B cell (primary cell): ENCODE data around the gene HIPK4. TPM values are rescaled to one million over a fixed set of nuclear protein-coding genes. Genes with fewer than 3 reads are reported as not detected.

Source experiments
- ATAC-seq: fragments of 200-7000 bp; cut with Tn5 transposase; one replicate; pipeline ENCODE4 v1.10.0; 2021; ENCODE audit warnings: low read depth, mild to moderate bottlenecking, moderate number of reproducible peaks, moderate library complexity
- CTCF ChIA-PET: fragments of 350-600 bp; sonication (Branson Sonifier 250); formaldehyde crosslinking; loops from one replicate; lab custom pipeline; 2021; ENCODE audit warnings: antibody characterized with exemption, inconsistent platforms; lab: Charles Lee
- POLR2A ChIA-PET: fragments of 350-600 bp; sonication (Branson Sonifier 250); formaldehyde crosslinking; loops from one replicate; lab custom pipeline; 2021; ENCODE audit warnings: antibody characterized with exemption; lab: Charles Lee
- DNase-seq: peaks from one replicate; pipeline ENCODE4 v3.0.0; 2013
- H2AFZ ChIP-seq: 2 replicates; pipeline ENCODE4 v1.6.1; 2012; ENCODE audit warnings: mild to moderate bottlenecking, low read depth, low read length; ENCODE audit not compliant: insufficient read depth, poor library complexity, severe bottlenecking
- H3K27ac ChIP-seq, 2 donors: 1 replicate in 1 of 2; 2 replicates in 1 of 2; pipeline ENCODE4 v1.5.1; 2012 to 2013; ENCODE audit warnings: low read length in 2 of 2, mild to moderate bottlenecking in 2 of 2, moderate library complexity in 1 of 2
- H3K27me3 ChIP-seq, 4 experiments: fragments of 200-600 bp in 1 of 4; sonication (generic) in 1 of 4; replicated peaks in 1 of 4; 1 replicate in 2 of 4; 2 replicates in 2 of 4; pipeline versions ENCODE4 v1.6.1 to v1.7.0; 2013 to 2016; ENCODE audit warnings: low read length in 3 of 4, mild to moderate bottlenecking in 2 of 4, mixed read lengths in 1 of 4, moderate library complexity in 1 of 4; ENCODE audit not compliant: insufficient read depth in 4 of 4, control insufficient read depth in 3 of 4; ENCODE audit errors: control extremely low read depth in 1 of 4
- H3K36me3 ChIP-seq, 2 experiments: replicated peaks in 1 of 2; 1 replicate in 1 of 2; 2 replicates in 1 of 2; pipeline versions ENCODE4 v1.6.1 to v1.7.1; 2013; ENCODE audit warnings: low read length in 1 of 2; ENCODE audit not compliant: insufficient read depth in 2 of 2, control insufficient read depth in 1 of 2; ENCODE audit errors: control extremely low read depth in 1 of 2, extremely low read depth in 1 of 2
- H3K4me1 ChIP-seq, 2 donors: fragments of 200-600 bp in 1 of 2; sonication (generic) in 1 of 2; 1 replicate in 1 of 2; 2 replicates in 1 of 2; pipeline versions ENCODE4 v1.5.1 to v1.6.1; 2013 to 2017; ENCODE audit warnings: low read length in 2 of 2; ENCODE audit not compliant: control insufficient read depth in 2 of 2, insufficient read depth in 2 of 2
- H3K4me2 ChIP-seq: replicated peaks from 2 replicates; pipeline ENCODE3; 2012; ENCODE audit warnings: mild to moderate bottlenecking, low read depth, low read length; ENCODE audit not compliant: poor library complexity, severe bottlenecking
- H3K4me3 ChIP-seq, 5 experiments: fragments of 200-600 bp in 1 of 5; sonication (generic) in 1 of 5; 1 replicate in 3 of 5; 2 replicates in 2 of 5; pipeline versions ENCODE4 v1.5.1 to v1.7.0; 2011 to 2016; ENCODE audit warnings: low read length in 4 of 5, mild to moderate bottlenecking in 4 of 5, low read depth in 2 of 5, control low read depth in 1 of 5, moderate library complexity in 1 of 5; ENCODE audit not compliant: insufficient read depth in 1 of 5; ENCODE audit errors: control extremely low read depth in 1 of 5, extremely low read depth in 1 of 5
- H3K79me2 ChIP-seq: fragments of 200-600 bp; sonication (generic); one replicate; pipeline ENCODE4 v1.6.0; 2016; ENCODE audit warnings: low read length; ENCODE audit not compliant: control insufficient read depth, insufficient read depth
- H3K9ac ChIP-seq: fragments of 200-600 bp; sonication (generic); 2 replicates; pipeline ENCODE4 v1.6.1; 2017; ENCODE audit warnings: mild to moderate bottlenecking, low read length, moderate library complexity
- H3K9me3 ChIP-seq, 3 donors: one replicate each; pipeline versions ENCODE4 v1.6.1 to v1.7.1; 2013; ENCODE audit warnings: low read length in 2 of 3; ENCODE audit not compliant: control insufficient read depth in 2 of 3, insufficient read depth in 1 of 3; ENCODE audit errors: control extremely low read depth in 1 of 3
- H4K20me1 ChIP-seq: 2 replicates; pipeline ENCODE4 v1.6.0; 2012; ENCODE audit warnings: mild to moderate bottlenecking, low read length; ENCODE audit not compliant: insufficient read depth, control insufficient read depth, poor library complexity, severe bottlenecking
- H3K27ac Mint-ChIP-seq: one replicate; pipeline ENCODE4 v1.8.0; 2021; ENCODE audit warnings: mixed read lengths
- H3K27me3 Mint-ChIP-seq: one replicate; pipeline ENCODE4 v1.8.0; 2021; ENCODE audit warnings: mixed read lengths
- H3K4me1 Mint-ChIP-seq: one replicate; pipeline ENCODE4 v1.8.0; 2021; ENCODE audit warnings: mixed read lengths
- H3K4me3 Mint-ChIP-seq: one replicate; pipeline ENCODE4 v1.8.0; 2021; ENCODE audit warnings: mixed read lengths
- H3K9me3 Mint-ChIP-seq: one replicate; pipeline ENCODE4 v1.8.0; 2022; ENCODE audit warnings: mixed read lengths; ENCODE audit not compliant: insufficient read depth
- EZH2 ChIP-seq: IDR thresholded peaks from 2 replicates; pipeline ENCODE4 v1.6.1; 2012; ENCODE audit warnings: borderline replicate concordance, low read depth, mild to moderate bottlenecking, moderate library complexity, low read length; ENCODE audit not compliant: insufficient read depth, poor library complexity, severe bottlenecking
- WGBS: methylation state at CpG from one replicate; pipeline ENCODE4 v1.1.5; 2013; ENCODE audit warnings: missing lambda C conversion rate; ENCODE audit not compliant: insufficient coverage; 5-methylcytosine and 5-hydroxymethylcytosine counted together
- intact Hi-C: fragments of 100-400 bp; cut with micrococcal nuclease; formaldehyde crosslinking; loops from one replicate; pipeline ENCODE4 v1.10.0; 2022
- polyA plus RNA-seq: library from polyadenylated mRNA; depleted of rRNA; stranded (reverse); fragments of >200 nt; gene quantifications from 2 replicates; pipeline ENCODE4 v1.2.3, GENCODE V29; 2012
- total RNA-seq, 2 donors: library from RNA; stranded (reverse); fragments of 120-200 nt in 1 of 2; gene quantifications; 1 replicate in 1 of 2; 2 replicates in 1 of 2; pipeline versions ENCODE4 v1.2.3 to v1.2.4, GENCODE V29; 2013 to 2022
- TF ChIP-seq, protein P1 (sequence below): fragments of 200-600 bp; IDR thresholded peaks from one replicate; pipeline ENCODE4 v1.8.0; 2022; ENCODE audit warnings: antibody characterized with exemption, mild to moderate bottlenecking

HIPK4 gene
- total and polyA plus RNA-seq, 2 donors (not counting 1 experiment from before 2014, with no cell fraction given), result 0.04 to 0.20 TPM

DNA sequence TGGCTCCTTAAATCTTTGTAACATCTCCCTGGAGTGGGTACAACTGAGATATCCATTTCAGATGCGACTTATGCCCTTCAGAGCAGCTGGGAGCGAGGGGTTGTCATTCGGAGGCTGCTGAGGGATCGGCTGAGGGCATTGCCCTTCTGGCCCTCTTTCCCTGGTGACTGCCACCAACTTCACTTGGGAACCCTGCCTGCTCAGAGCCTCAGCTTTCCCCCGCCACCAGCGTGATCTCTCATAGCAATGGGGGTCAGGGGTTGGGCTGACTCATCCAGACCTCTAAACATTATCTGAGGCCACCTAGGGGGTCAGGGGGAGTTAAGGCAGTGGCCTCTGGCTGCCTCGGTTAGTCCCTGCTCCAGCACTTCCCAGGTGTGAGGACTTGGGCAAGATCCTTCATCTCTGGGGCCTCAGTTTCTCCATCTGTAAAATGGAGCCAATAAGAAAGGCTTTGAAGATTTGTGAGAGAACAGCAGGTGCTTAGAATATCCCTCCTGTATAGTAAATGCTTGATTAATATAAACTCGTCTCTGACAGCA is 22.0 kb upstream of the HIPK4 start:
- H3K27me3 ChIP-seq, result peaks cover 0 to 2% (median 0%) of the 10 kb centered on the region in 4 experiments
- no peaks in the 10 kb centered on the region for H3K9me3 ChIP-seq
- DNase-seq (no peak), ATAC-seq (no peak)
- Mint-ChIP-seq H3K27me3 (no peaks in the 10 kb centered on the region), H3K9me3 (no peaks in the 10 kb centered on the region), H3K27ac (no peak overlapping the region), H3K4me3 (no peak overlapping the region), H3K4me1 (peaks cover 30% of the 10 kb centered on the region)
- H3K36me3 ChIP-seq, result no peaks in the 10 kb centered on the region
- intact Hi-C loops, result no loop called here
- H3K27ac ChIP-seq, result no peak overlapping the region
- H3K4me3 ChIP-seq, result no peak overlapping the region
- no peak for TF ChIP-seq EZH2
- TF ChIP-seq, protein P1, sequence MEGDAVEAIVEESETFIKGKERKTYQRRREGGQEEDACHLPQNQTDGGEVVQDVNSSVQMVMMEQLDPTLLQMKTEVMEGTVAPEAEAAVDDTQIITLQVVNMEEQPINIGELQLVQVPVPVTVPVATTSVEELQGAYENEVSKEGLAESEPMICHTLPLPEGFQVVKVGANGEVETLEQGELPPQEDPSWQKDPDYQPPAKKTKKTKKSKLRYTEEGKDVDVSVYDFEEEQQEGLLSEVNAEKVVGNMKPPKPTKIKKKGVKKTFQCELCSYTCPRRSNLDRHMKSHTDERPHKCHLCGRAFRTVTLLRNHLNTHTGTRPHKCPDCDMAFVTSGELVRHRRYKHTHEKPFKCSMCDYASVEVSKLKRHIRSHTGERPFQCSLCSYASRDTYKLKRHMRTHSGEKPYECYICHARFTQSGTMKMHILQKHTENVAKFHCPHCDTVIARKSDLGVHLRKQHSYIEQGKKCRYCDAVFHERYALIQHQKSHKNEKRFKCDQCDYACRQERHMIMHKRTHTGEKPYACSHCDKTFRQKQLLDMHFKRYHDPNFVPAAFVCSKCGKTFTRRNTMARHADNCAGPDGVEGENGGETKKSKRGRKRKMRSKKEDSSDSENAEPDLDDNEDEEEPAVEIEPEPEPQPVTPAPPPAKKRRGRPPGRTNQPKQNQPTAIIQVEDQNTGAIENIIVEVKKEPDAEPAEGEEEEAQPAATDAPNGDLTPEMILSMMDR, result no peak
- H2AFZ ChIP-seq, result no peak overlapping the region
- WGBS, result 98% methylated on average over 4 of the region's 8 CpGs
- H3K4me1 ChIP-seq, result peaks cover 11 to 38% of the 10 kb centered on the region in 2 donors
- H3K4me2 ChIP-seq, result no peak overlapping the region
- ChIA-PET CTCF (interaction anchor here (0.6 to 1.8 kb wide), 4 partner anchors 8 to 271 kb away, joined by 3 to 10 read pairs (median 4); no protein-coding TSS in a partner anchor), POLR2A (interaction anchor here (0.7 kb wide), 1 partner anchor 8 kb away, joined by 3 read pairs; no protein-coding TSS in a partner anchor)
- H3K9ac ChIP-seq, result no peak overlapping the region
- H3K79me2 ChIP-seq, result no peaks in the 10 kb centered on the region
- no peaks in the 10 kb centered on the region for H4K20me1 ChIP-seq

DNA sequence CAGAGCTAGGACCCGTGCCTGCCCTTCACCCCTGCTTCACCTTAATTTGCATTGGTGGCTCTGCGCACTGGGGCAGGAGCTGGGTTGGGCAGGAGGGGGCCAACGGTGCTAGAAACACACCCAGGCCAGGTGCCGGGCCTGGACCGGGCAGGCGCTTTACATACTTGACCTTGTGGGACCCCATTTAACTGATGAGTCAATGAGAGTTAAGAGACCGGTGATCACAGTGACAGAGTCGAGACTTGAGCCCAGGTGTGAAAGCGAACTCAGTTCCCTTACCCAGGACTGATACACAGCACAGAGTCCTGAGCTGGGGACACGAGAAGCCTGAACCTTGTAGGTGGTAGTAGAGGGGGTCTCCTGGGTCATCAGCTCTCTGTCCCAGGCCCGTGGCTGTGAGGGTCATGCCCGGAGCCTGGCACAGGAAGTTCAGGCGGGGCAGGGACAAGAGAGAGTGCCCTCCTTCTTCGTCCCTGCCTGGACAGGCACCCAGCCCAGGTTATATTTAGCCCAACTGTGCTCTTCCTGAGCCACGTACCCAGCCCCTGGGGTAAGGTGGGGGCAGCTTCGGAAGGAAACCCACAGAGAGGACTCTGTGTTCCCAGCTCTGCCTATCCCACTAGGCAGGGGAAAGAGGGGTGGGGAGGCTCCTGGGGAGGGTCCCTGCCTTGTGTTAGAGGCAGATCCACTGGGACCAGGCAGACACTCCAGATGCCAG is 21.3 kb upstream of the HIPK4 start:
- no peaks in the 10 kb centered on the region for H3K36me3 ChIP-seq
- DNase-seq (no peak), ATAC-seq (peak; percentile 33)
- H3K9me3 Mint-ChIP-seq, result no peaks in the 10 kb centered on the region
- H3K4me3 ChIP-seq, result no peak overlapping the region
- H3K9me3 ChIP-seq, result no peaks in the 10 kb centered on the region
- H3K79me2 ChIP-seq, result no peaks in the 10 kb centered on the region
- CTCF ChIA-PET, result interaction anchor here (0.6 to 1.8 kb wide), 2 partner anchors 9 to 10 kb away, joined by 4 to 10 read pairs; no protein-coding TSS in a partner anchor
- H3K4me1 ChIP-seq, result peaks cover 10 to 36% of the 10 kb centered on the region in 2 donors
- POLR2A ChIA-PET, result interaction anchor here (0.6 to 1.1 kb wide), 3 partner anchors 9 to 159 kb away, joined by 3 to 4 read pairs (median 4); partner anchors contain the start of gene SERTAD3
- peak overlapping the region; percentile 13 for H2AFZ ChIP-seq
- H3K27ac ChIP-seq, result peak overlapping the region; percentile 3 to 48
- intact Hi-C loops, result no loop called here
- no peaks in the 10 kb centered on the region for H3K27me3 Mint-ChIP-seq
- peak overlapping the region; percentile 20 for H3K27ac Mint-ChIP-seq
- TF ChIP-seq, protein P1, result no peak
- no peak for TF ChIP-seq EZH2
- no peaks in the 10 kb centered on the region for H4K20me1 ChIP-seq
- peak overlapping the region; percentile 50 for H3K4me3 Mint-ChIP-seq
- H3K4me2 ChIP-seq, result peak overlapping the region; percentile 38
- no peak overlapping the region for H3K9ac ChIP-seq
- peaks cover 30% of the 10 kb centered on the region for H3K4me1 Mint-ChIP-seq
- 35% methylated on average over 11 of the region's 16 CpGs for WGBS
- peaks cover 0 to 2% (median 0%) of the 10 kb centered on the region in 4 experiments for H3K27me3 ChIP-seq
